ENCODE measurements around the gene GMPS.
"Not testable (repeated sequence)": the region's sequence is repeated elsewhere in the genome, so short reads cannot be mapped to it uniquely, and the experiment has no call there.

The GMPS gene

DNA sequence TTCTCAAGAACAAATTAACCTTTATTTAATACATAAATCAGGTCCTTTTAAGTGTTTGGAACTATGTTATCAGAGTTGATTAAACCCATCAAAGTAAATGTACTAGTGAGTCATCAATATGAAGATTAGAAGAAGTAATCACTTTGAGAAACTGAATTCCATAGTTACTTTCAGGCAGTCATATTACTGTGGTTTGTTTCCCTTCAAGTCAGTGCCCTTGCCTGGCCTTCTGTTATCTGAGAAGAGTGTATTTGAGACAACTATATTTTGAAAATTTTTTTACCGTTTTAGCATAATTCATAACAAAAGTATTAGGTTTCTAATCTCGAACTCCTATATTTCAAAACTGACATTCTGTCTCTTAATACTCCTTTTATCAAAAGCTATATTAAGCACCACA lies 73.6 kb downstream of the GMPS start:
- no peak for DNase-seq

DNA sequence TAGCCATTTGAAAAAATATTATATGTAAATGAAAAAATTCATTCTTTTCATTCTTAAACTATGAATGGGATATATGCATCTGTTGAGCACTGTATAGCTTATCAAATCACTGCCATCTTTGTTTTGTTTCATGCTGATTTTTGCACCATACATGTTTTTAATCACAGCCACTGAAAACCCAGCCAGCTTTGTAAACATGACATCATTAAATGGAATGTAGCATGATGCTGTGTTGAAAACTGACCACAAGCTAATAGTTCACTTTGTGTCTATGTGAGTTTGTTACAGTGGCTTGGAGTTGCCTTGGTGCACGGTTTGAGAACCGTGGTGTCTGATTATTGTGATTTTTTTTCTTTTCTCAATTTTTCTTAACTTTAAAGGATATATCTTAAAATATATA lies 75.7 kb downstream of the GMPS start:
- DNase-seq, result no peak

DNA sequence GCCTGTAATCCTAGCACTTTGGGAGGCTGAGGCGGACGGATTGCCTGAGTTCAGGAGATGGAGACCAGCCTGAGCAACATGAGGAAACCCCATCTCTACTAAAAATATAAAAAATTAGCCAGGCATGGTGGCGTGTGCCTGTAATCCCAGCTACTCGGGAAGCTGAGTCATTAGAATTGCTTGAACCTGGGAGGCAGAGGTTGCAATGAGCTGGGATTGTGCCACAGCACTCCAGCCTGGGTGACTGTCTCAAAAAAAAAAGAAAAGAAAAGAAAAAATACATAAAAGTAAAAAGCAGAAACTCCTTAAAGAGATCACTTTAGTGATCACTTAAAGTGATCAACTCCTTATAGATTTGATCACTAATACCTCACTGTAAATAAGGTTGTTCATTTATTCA lies 78.0 kb downstream of the GMPS start:
- no peak for DNase-seq

DNA sequence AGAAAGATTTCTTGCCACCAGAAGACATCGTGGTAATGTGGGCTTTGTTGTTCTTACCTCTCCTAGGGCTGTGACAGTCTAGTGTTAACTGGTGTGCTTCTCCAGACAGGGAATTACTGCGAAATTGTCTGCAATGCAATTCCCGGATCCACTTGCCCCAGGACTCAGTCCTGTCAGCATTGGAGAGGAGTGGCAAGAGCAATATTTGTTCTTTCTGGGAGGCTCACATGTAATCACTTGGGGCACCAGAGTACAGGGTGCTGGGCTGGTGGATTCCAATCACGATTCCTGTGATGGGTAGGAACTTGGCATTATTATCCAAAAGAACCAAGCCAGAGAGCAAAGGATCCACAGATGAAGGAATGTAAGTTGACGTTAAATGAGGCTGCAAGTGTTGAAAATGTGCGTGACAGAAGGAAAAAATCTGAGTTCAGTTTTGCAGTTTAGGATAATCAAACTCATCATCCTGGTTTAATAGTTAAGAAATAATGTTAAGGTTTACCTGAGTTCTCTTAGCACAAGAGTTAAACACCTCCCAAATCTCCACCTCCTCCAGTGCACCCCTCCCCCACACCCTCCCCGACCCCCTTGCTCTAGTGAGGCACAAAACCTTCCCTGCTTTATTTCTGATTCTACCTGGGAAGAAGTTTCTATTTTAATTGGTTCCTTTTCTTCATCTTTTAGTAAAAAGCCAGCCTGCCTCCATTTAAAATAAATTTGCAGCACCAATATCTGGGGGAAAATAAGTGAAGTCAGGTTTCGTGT lies 79.2 kb downstream of the GMPS start:
- no peak for DNase-seq

DNA sequence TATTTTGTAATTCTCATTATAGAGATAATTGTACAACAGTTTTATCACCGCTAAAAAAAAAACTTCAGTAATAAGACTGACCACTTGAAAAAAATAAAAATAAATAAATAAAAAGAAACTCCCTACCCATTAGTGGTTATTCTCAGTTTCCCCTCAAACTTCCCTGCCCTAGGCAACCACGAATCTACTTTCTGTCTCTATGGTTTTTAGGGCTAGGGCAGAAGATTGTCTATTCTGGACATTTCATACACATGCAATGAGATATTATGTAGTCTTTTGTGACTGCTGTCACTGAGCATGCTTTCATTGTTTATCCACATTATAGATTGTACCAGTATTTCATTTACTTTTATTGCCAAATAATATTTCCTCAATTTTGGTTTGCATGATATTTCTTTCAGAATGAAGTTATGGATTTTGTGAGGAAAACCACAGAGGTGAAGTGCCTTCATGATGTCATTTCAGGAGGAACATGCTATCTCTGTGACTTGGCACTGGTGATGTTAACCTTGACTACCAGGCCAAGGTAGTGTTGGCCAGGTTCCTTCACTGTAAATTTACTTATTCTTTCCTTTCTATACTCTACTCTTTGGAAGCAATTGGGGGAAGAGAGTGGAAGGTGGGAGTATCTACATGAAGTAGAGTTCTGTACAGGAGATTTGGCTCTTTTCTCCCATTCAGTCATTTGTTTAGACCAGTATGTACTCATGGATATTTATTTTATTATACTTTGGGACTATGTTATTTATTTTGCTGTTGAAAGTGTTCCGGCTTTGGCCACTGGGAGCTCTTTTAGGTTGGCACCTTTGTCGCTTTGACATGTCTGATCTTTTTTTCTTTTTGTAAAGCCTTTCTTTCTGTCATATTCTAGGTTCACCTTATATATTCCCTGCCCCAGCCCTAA lies 86.3 kb downstream of the GMPS start:
- DNase-seq, result no peak

DNA sequence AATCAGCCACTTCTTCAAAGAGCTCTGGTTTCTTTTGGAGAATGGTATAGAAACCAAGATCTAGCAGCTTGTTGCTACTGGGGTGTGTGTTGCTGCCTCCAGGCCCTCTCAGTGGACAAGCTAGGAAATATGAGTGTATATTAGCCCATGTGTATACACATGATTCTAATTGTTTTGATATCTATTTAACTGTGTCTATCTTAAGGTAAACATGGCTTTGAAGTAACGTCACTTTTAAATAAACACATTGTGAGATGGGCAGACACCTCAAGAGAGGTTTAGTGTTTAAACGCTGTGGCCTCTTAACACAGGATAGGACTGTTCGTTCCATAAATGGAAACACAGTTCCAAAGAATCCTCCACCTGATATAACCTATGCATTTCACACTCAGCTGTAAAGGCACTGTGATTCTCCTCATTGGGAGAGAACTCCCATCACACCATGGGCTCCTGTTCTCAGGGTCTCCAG lies 87.0 kb downstream of the GMPS start:
- DNase-seq, result no peak

DNA sequence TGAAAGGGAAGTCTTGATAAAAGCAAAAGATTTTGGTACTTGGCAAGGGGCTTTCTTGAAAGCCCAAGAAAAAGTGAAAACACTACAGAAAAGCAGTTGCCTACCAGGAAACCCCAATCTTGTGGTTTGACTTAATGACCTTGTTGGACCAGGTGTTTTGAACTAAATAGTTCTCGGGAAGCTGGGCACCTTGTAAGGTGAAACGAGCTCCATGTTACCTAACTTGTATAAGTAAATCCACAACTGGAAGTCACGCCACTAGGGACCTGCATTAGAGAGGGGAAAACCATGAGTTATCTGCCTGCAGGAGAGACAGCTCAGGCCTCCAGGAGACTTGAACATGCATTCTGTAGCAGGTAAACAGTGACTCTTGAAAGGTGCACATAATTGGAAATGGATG lies 88.2 kb downstream of the GMPS start:
- DNase-seq, result no peak

DNA sequence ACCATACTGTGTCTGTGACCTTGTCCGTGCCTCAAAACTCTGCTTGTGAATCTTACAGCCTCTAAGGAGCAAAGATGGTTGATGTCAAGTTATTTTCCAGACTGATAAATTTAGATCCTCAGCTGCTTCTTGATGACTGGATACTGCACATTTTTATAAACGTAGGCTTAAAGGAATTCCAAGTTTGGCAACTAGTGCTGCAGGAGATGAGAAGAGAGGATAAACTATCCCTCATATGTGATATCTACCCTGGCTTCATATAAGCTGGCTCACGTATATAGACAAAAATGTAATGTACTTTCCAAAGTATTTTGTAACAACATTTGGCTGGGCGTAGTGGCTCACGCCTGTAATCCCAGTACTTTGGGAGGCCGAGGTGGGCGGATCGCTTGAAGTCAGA lies 89.6 kb downstream of the GMPS start:
- no peak for DNase-seq

DNA sequence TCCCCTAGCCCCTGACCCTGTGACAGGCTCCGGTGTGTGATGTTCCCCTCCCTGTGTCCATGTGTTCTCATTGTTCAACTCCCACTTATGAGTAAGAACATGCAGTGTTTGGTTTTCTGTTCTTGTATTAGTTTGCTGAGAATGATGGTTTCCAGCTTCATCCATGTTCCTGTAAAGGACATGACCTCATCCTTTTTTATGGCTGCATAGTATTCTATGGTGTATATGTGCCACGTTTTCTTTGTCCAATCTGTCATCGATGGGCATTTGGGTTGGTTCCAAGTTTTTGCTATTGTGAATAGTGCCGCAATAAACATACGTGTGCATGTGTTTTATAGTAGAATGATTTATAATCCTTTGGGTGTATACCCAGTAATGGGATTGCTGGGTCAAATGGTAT lies 90.6 kb downstream of the GMPS start:
- DNase-seq, result not testable (repeated sequence)

DNA sequence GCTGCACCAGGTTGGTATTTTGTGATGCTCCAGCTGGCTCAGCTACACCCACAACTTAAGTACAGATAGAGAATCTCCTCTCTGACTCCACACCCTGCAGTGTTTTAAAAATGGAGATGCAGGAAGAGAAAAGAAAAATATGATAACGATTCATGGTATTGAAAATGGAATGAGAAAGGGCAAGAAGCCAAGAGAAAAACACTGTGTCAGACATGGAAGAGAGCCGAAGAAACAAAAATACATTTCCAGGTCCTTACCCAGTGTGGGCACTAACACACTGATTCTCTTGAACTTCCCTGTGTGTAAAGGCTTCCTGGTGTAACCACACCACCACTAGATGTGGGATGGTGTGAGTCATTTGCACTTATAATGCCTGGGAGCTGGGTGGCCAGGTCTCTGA lies 93.1 kb downstream of the GMPS start:
- no peak for DNase-seq

DNA sequence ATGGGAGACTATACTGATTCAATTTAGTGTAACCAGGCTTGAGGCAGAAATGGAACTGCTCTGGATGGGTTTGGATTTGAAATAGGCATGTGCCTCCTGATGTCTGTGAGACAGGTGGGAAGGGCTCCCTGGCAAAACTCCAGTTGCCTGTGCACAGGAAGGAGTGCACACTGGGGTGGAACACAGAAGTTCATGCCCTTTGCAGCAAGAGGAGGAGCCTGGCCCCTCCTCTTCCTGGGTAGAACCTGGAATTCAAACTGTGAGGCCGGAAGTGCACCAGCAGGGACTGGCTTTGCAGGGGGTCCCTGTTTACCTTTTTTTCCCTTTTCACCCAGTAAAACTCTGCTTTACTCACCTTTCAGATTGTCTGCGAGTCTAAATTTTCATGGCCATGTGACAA lies 99.9 kb downstream of the GMPS start:
- DNase-seq, result no peak

DNA sequence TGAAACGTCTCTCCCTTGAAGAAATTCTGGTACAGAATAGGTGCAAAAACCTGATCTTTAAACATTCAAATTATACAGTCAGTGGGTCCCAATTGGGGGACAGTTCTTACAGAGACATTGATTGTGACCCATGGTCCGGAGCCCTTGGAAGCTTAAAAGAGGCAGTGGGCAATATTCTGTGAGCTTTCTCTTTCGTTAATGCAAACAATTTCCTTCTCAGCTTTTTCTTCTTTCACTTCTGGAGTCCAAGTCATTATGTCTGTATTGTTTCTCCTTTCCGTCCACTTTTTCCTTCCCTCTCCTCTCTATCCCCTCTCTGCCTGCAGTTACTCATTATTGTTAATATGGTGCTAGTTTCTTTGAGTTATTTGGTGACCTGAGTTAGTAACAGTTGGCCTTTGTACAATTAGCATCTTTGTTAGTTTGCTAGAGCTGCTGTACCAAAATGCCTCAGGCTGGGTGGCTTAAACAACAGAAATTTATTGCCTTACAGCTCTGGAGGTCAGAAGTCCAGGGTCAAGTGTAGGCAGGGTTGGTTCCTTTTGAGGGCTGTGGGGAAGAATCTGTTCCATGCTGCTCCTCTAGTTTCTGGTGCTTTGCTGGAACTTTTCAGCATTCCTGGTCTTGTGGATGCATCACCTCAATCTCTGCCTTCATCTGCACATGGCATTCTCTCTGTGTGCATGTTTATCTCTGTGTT lies 102.6 kb downstream of the GMPS start:
- no peak for DNase-seq

DNA sequence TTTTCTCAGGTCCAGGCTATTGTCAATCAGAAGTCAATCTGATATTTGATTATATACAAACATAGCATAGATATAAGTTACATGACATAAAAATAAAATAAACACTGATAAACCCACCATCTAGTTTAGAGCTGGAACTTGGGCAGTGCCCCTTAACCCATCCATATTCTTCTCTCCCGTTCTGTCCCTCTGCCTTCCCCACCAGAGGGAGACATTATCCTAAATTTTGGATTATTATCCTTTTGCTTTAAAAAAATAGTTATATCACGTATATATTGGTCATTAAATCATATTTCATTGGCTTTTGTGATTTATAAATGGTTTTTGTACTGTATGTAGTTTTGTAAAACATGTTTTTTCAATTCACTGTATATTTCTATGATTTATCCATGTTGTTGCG lies 107.9 kb downstream of the GMPS start:
- no peak for DNase-seq

DNA sequence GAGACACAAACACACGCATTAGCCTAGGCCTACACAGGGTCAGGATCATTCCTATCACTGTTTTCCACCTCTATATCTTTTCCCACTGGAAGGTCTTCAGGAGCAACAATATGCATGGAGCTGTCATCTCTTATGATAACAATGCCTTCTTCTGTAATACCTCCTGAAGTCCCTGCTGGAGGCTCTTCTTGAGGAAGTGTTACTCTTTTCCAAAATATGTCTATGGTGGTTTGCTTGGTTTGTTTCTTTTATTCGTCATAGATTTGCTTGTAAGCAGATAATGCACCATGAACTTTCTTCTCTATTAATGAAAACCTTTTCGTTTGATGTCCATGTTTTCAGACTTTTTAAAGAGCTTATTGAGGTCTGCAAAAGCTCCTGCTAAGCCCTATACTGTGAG lies 109.3 kb downstream of the GMPS start:
- no peak for DNase-seq

DNA sequence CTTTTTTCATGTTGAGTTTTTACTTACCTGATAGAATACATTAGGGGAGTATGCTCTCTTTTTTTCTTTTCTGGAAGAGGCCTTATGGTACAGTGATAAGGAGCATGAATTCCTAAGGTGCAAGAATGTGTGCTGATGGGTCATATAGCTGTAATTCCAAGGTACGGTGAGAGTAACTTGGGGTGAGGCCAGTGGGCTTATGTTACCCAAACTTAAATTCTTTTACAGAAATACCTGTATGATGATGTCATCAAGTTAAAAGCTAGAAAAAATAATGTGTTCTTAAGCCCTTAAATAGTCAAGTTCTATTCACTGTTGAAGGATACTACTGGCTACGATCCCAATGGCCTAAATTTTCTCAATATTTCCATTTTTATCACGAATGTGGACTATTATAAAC lies 111.2 kb downstream of the GMPS start:
- no peak for DNase-seq

DNA sequence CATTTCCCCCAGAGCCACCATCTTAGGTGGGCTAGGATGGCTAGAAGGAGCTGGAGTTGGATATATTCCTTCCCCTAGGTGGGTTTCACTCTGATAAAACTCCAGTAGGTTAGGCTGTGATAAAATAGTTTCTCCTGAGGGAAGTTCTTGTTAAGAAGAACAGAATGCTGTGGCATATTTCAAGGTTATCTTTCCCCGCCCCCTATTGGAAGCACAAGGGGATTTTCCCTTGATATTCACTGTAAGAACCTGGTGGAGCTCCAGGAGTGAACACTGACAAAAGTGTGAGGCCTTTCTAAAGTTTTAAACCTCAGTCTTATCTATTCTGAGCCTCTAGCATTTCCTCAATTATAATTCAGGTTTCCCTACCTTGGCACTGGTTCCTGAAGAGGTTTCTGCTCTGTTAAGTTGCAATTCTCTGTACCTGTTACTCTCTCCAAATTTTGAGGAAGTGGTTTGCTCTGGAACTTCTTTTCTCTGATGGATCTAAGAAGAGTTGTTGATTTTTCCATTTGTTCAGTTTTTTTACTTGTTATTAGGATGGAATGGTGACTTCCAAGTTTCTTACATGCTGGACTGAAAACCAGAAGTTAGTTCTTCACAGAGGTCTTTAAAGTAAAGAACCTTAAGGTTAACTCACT lies 113.5 kb downstream of the GMPS start:
- DNase-seq, result no peak

DNA sequence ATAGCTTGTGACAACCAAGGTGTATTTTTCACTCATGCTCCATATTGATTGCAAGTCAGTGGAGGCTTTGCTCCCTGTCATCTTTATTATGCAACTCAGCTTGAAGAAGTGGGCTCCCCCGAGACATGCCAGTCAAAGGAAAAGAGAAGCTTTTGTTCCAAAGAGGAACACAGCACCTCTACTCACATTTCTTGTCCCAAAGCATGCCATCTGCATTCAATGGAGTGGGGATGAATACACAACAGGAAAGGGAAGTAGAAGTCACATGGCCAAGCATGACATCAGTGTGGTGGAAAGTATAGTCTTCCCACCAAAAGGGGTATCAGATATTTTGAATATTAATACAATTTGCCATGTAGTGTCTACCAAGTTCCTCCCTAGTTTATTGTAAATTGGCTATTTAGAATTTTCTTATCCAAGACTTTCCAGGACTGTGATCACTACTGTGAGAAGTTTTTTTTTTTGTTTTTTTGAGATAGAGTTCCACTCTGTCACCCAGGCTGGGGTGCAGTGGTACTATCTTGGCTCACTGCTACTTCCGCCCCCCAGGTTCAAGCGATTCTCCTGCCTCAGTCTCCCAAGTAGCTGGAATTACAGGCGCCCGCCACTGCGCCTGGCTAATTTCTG lies 114.5 kb downstream of the GMPS start:
- no peak for DNase-seq

DNA sequence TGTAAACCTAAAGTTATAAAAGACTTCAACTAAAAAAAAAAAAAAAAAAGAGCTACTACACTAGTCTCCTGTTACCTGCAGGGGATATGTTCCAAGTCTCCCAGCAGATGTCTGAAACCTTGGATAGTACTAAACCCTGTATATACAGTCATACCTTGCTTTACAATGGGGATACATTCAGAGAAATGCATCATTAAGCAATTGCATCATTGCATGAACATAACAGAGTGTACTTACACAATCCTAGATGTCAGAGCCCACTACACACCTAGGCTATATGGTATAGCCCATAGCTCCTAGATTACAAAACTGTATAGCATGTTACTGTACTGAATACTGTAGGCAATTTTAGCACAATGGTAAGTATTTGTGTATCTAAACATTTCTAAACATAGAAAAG lies 119.1 kb downstream of the GMPS start:
- DNase-seq, result no peak

DNA sequence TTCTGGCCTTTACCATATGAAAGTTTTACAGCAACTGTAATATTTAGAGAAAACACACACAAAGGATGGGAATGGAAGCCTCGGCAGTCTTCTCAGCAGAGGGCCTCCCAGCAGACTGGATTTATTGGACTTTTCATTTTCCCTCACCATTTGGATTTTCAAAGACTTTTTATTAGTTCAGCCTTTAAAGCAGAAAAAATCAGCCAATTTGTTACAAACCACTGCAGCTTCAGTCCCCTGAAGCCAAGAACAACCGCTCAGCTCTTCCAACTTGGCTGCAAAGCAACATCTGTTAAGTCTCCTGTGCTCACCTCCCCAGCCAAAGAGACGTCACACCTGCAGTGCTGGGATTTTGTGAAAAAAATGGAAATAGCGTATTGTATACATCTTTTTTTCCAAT lies 120.8 kb downstream of the GMPS start:
- DNase-seq, result no peak

DNA sequence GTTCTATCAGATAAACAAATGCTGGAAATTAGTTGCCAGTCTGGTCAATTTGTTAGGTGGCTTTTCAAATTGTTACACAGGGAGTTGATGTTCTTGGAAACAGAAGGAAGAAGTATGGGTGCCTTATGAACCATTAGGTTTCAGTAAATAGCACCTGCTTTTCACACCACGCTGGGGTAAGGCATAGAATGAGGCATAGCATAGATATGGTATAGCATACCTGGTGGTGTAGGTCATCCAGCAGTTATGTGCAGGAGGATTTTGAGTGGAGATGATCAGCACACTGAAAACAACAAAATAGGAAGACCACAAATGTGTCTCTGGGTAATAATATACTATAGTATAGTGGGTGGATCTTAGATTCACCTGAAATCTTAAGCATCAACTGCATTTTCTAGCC lies 121.4 kb downstream of the GMPS start:
- no peak for DNase-seq

Measured in cerebellar nuclear complex (tissue), 1 donor.